ENCODE results near the gene PTHLH.

Gene PTHLH

DNA sequence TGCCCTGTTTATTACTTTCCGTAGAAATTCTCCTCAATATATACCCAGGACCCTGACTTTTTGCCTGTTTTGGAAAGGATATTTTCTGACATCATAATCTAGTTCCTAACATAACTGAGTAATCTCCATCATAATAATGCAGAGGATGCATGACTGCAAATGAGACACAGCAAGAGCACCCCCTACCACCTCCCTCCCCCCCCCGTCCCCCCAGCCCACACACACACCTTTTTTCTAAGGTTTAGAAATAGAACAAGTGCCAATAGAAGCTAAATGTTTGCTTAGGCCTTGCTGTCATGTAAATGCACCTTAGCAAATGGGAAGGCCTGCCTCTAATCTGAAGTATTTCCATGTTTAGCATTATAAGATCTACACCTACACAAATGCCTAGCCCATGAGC is at the start of gene PTHLH:
Gene PTHLH (minus strand): TSS at position 13 of the 400 bp plus-strand sequence. CDS start 3,239 bp downstream, outside the sequence.
- H3K36me3 ChIP-seq (ENCODE audit: control insufficient read depth, insufficient read depth, low read length): no peaks in the 10 kb centered on the region
- no peaks in the 10 kb centered on the region for H3K4me1 ChIP-seq (ENCODE audit: control insufficient read depth, insufficient read depth, low read length)
- H3K27me3 ChIP-seq (ENCODE audit: control insufficient read depth, insufficient read depth, low read length): peaks cover 15% of the 10 kb centered on the region
- peak within 1 kb of the TSS; percentile 65 for H3K4me3 ChIP-seq (ENCODE audit: low read length)
- no peak within 1 kb of the TSS for H3K9ac ChIP-seq (ENCODE audit: low read length)
- no peak within 1 kb of the TSS for H3K27ac ChIP-seq (ENCODE audit: low read depth, low read length)

DNA sequence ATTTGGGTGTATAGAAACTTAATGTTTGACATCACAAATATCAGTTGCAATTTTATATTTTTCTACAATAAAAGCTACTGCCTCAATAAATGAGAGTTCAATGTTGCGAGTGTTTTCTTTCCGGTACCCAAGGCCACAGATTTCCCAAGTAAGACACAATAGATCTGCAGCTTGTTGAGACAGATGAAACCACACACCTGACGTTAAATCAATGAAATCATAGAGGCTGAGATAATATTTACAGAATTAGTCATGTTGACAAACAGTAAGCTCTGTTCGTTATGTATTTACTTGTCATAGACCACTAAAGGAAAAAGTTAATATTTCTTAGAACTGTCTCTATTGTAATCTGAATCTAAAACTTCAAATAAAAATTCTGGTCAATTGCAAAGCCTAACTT is 49.2 kb upstream of the PTHLH start:
- Histone ChIP-seq H3K27me3 (ENCODE audit: control insufficient read depth, insufficient read depth, low read length) (no peaks in the 10 kb centered on the region), H3K4me1 (ENCODE audit: control insufficient read depth, insufficient read depth, low read length) (no peaks in the 10 kb centered on the region), H3K36me3 (ENCODE audit: control insufficient read depth, insufficient read depth, low read length) (no peaks in the 10 kb centered on the region), H3K4me3 (ENCODE audit: low read length) (no peak overlapping the region), H3K27ac (ENCODE audit: low read depth, low read length) (no peak overlapping the region), H3K9ac (ENCODE audit: low read length) (no peak overlapping the region)

DNA sequence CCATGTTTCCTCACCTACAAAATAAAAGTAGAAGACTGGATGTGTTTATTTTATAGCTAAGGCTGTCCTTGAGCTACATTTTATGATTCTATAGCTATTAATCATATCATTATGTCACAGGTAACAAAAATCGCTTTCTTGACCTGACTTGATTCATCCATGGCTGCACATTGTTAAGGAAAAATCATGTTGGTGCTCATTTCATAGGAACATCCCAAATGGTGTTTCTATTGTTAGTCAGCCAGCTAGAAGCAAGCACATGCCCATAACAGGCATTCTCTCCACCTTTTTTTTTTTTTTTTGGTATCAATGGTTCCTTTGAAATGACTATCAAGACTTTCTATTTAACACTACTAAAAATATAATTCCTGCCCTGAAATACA is 45.3 kb upstream of the PTHLH start:
- Histone ChIP-seq H3K9ac (ENCODE audit: low read length) (no peak overlapping the region), H3K4me1 (ENCODE audit: control insufficient read depth, insufficient read depth, low read length) (no peaks in the 10 kb centered on the region), H3K36me3 (ENCODE audit: control insufficient read depth, insufficient read depth, low read length) (no peaks in the 10 kb centered on the region), H3K27ac (ENCODE audit: low read depth, low read length) (no peak overlapping the region), H3K27me3 (ENCODE audit: control insufficient read depth, insufficient read depth, low read length) (no peaks in the 10 kb centered on the region), H3K4me3 (ENCODE audit: low read length) (no peak overlapping the region)

DNA sequence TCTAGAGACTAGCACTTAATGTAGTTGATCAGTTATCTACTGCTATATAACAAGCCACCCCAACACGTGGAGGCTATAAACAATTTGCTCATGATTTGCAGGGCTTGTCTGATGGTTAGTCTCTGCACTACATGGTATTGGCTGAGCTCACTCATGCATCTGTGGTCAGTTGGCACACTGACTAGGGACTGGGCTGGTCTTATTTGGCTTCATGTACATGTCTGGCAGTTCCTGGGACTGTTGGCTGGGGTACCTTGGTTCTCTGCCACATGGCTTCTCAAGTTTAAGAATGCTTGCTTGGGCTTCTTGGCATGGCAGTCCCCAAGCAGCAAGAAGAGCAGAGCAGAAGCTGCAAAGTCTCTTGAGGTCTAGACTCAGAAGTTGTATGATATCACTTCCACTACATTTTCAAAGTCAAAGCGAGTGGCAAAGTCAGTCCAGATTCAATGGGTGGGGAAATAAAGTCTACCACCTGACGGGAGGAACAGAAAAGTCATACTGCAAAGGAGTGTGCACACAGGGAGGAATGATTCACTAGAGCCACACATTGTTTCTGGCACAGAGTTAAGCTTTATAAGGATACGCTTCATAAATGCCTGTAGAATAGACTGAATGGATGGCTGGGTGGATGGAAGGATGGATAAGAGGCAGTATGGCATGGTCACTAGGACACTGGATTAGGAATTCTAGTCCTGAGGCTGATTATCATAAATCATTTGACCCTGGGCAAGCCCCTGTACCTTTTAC is 44.8 kb upstream of the PTHLH start:
- Histone ChIP-seq H3K27me3 (ENCODE audit: control insufficient read depth, insufficient read depth, low read length) (no peaks in the 10 kb centered on the region), H3K9ac (ENCODE audit: low read length) (no peak overlapping the region), H3K4me1 (ENCODE audit: control insufficient read depth, insufficient read depth, low read length) (no peaks in the 10 kb centered on the region), H3K36me3 (ENCODE audit: control insufficient read depth, insufficient read depth, low read length) (no peaks in the 10 kb centered on the region), H3K4me3 (ENCODE audit: low read length) (no peak overlapping the region), H3K27ac (ENCODE audit: low read depth, low read length) (no peak overlapping the region)

DNA sequence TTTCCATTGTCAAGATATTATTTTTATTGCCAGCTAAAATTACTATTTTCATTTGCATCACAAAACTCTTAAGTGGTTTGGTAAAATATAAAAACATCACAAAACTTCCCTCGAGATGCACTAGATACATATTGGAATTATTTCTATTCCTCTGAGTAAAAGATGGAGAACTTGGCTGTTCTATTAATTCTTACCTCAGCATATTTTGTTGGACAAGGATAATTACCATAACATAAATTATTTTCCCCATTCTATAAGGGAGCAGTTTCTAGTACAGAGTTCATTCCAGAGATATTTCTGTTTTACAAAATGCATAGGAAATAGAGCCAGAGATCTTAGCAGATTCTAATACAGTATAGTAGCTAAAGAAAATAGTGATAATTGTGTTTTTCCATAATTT is 42.6 kb upstream of the PTHLH start:
- Histone ChIP-seq H3K4me3 (ENCODE audit: low read length) (no peak overlapping the region), H3K36me3 (ENCODE audit: control insufficient read depth, insufficient read depth, low read length) (no peaks in the 10 kb centered on the region), H3K27me3 (ENCODE audit: control insufficient read depth, insufficient read depth, low read length) (no peaks in the 10 kb centered on the region), H3K4me1 (ENCODE audit: control insufficient read depth, insufficient read depth, low read length) (no peaks in the 10 kb centered on the region), H3K27ac (ENCODE audit: low read depth, low read length) (no peak overlapping the region), H3K9ac (ENCODE audit: low read length) (no peak overlapping the region)

DNA sequence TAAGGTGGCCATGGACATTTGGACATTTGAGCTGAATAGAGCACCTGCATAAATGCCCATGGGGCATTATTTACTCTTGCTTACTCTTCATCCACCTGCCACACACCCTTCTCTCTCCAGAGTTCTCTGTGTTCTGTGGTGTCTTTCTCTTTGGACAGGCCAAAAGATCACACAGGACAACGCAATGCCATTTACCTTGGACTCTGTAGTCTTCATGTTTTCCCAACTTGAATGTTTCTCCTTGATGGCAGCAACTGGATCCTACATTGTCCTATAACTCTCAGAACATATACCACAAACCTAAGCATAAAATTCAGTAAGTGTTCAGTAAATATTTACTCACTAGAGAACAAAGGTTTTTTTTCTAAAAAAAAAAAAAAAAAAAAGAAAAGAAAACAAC is 41.7 kb upstream of the PTHLH start:
- H3K4me3 ChIP-seq (ENCODE audit: low read length): no peak overlapping the region
- no peak overlapping the region for H3K9ac ChIP-seq (ENCODE audit: low read length)
- no peak overlapping the region for H3K27ac ChIP-seq (ENCODE audit: low read depth, low read length)
- no peaks in the 10 kb centered on the region for H3K27me3 ChIP-seq (ENCODE audit: control insufficient read depth, insufficient read depth, low read length)
- H3K4me1 ChIP-seq (ENCODE audit: control insufficient read depth, insufficient read depth, low read length): no peaks in the 10 kb centered on the region
- H3K36me3 ChIP-seq (ENCODE audit: control insufficient read depth, insufficient read depth, low read length): no peaks in the 10 kb centered on the region

DNA sequence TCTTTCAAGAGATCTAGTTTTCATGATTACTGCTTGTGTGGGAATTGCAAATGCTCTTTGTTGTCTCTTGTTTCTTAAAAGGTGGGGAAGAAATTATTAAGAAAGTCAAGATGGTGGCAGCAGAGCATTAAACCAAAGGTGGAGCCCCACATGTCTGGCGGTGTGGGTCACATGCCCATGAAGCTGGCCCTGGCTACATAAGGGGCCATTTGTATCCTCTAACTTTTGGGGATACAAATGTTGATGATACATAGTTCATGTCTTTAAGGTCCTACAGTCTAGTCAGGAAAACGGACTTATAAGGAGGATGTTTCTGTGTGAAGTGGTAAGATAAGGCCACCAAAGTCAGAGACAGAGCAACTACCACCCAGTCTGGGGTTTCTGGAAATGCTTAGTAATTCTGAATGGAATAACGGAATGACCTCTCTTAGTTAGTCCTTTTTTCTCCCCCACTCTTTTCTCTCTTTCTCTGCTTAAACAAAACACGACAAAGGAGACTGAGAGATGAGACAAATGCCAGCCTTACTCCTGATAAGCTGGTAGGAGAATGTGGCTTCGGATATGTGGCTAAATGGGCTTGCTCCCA is 39.9 kb upstream of the PTHLH start:
- Histone ChIP-seq H3K27ac (ENCODE audit: low read depth, low read length) (no peak overlapping the region), H3K36me3 (ENCODE audit: control insufficient read depth, insufficient read depth, low read length) (no peaks in the 10 kb centered on the region), H3K4me3 (ENCODE audit: low read length) (no peak overlapping the region), H3K9ac (ENCODE audit: low read length) (no peak overlapping the region), H3K4me1 (ENCODE audit: control insufficient read depth, insufficient read depth, low read length) (no peaks in the 10 kb centered on the region), H3K27me3 (ENCODE audit: control insufficient read depth, insufficient read depth, low read length) (no peaks in the 10 kb centered on the region)

DNA sequence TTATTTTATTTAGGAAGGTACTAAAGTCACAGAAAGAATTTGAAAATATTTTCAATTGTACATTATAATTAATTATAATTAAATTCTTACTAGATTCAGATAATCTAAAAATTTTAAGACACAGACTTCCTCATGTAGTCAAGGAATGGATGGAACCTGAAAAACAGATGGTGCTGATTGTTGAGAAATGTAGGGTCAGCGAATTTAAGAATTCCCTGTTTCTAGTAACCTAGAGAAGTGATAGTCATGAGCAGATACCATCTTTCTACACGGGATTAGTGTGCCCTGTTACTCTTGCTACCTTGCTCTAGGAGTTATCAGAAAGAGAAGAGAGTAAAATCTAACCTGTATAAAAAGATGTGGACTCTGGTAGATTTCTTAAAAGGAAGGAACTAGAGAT is 37.5 kb upstream of the PTHLH start:
- no peaks in the 10 kb centered on the region for H3K27me3 ChIP-seq (ENCODE audit: control insufficient read depth, insufficient read depth, low read length)
- no peaks in the 10 kb centered on the region for H3K4me1 ChIP-seq (ENCODE audit: control insufficient read depth, insufficient read depth, low read length)
- no peak overlapping the region for H3K27ac ChIP-seq (ENCODE audit: low read depth, low read length)
- no peaks in the 10 kb centered on the region for H3K36me3 ChIP-seq (ENCODE audit: control insufficient read depth, insufficient read depth, low read length)
- no peak overlapping the region for H3K9ac ChIP-seq (ENCODE audit: low read length)
- no peak overlapping the region for H3K4me3 ChIP-seq (ENCODE audit: low read length)

DNA sequence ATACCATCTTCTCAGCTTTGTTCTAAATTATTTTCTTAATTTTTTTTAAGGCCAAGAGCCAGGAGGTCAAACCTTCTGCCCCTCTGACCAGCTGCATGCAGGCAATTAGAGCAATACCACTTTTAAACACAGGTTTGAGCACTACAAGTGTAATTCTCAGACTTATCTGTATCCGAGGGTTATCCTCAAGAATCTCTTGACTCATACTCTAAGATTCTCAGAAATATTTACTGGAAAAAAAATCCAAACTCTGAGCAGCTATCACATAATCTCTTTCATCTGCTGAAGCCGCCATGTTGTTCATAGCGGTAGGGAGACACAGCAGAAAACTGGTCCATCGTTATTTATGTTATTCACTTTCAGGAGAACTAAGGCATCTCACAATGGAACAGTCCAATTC is 27.4 kb upstream of the PTHLH start:
- Histone ChIP-seq H3K36me3 (ENCODE audit: control insufficient read depth, insufficient read depth, low read length) (no peaks in the 10 kb centered on the region), H3K9ac (ENCODE audit: low read length) (no peak overlapping the region), H3K4me3 (ENCODE audit: low read length) (no peak overlapping the region), H3K27ac (ENCODE audit: low read depth, low read length) (no peak overlapping the region), H3K4me1 (ENCODE audit: control insufficient read depth, insufficient read depth, low read length) (no peaks in the 10 kb centered on the region), H3K27me3 (ENCODE audit: control insufficient read depth, insufficient read depth, low read length) (no peaks in the 10 kb centered on the region)

DNA sequence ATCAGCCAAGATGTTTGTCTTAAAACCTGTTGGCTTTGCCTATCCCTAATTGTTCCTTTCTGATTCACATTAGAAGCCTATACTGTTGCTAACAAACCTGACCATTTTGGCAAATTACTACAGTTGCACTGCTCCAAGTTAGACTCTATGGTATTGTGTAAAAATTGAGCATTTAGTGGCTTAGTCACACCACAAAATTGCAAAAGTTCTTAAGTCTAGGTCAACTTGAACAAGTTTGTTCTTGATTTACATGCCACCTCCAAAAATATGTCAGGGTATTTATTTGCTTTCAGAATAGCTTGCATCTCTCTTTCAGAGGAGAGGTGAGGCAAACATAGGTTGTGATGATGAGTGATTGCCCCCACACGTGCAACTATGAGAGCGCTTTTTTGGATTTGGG is 27.0 kb upstream of the PTHLH start:
- Histone ChIP-seq H3K4me3 (ENCODE audit: low read length) (no peak overlapping the region), H3K27ac (ENCODE audit: low read depth, low read length) (no peak overlapping the region), H3K9ac (ENCODE audit: low read length) (no peak overlapping the region), H3K27me3 (ENCODE audit: control insufficient read depth, insufficient read depth, low read length) (no peaks in the 10 kb centered on the region), H3K36me3 (ENCODE audit: control insufficient read depth, insufficient read depth, low read length) (no peaks in the 10 kb centered on the region), H3K4me1 (ENCODE audit: control insufficient read depth, insufficient read depth, low read length) (no peaks in the 10 kb centered on the region)

DNA sequence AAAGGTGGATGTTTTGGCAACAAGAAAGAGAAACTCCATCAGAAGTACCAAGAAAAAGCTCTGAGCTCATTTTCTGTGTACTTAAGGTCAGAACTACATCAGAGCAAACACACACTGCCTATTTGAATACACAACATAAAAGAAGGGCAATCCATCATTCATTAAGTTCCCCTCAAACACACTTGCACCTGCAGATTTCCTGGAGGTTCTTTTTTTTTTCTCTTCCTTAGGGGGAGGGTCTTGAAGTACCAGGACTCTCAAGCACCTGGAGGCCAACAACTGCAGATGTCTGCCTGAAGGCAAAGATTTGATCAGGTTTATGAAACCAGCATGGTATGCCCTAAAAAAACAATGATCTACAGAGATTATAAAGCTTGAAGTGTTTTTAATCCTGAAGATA is 26.1 kb upstream of the PTHLH start:
- H3K27ac ChIP-seq (ENCODE audit: low read depth, low read length): no peak overlapping the region
- H3K9ac ChIP-seq (ENCODE audit: low read length): no peak overlapping the region
- H3K36me3 ChIP-seq (ENCODE audit: control insufficient read depth, insufficient read depth, low read length): no peaks in the 10 kb centered on the region
- H3K4me3 ChIP-seq (ENCODE audit: low read length): no peak overlapping the region
- no peaks in the 10 kb centered on the region for H3K27me3 ChIP-seq (ENCODE audit: control insufficient read depth, insufficient read depth, low read length)
- no peaks in the 10 kb centered on the region for H3K4me1 ChIP-seq (ENCODE audit: control insufficient read depth, insufficient read depth, low read length)

DNA sequence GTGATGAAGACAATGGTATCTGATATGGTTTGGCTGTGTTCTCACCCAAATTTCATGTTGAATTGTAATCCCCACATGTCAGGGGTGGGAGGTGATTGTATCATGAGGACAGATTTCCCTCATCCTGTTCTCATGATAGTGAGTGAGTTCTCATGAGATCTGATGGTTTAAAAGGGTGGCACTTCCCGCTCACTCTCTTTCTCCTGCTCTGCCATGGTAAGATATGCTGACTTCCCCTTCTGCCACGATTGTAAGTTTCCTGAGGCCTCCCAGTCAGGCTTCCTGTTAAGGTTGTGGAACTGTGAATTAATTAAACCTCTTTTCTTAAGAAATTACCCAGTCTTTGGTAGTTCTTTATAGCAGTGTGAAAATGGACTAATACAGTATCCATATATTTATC is 25.6 kb upstream of the PTHLH start:
- no peak overlapping the region for H3K4me3 ChIP-seq (ENCODE audit: low read length)
- H3K36me3 ChIP-seq (ENCODE audit: control insufficient read depth, insufficient read depth, low read length): no peaks in the 10 kb centered on the region
- H3K4me1 ChIP-seq (ENCODE audit: control insufficient read depth, insufficient read depth, low read length): no peaks in the 10 kb centered on the region
- no peak overlapping the region for H3K27ac ChIP-seq (ENCODE audit: low read depth, low read length)
- no peaks in the 10 kb centered on the region for H3K27me3 ChIP-seq (ENCODE audit: control insufficient read depth, insufficient read depth, low read length)
- no peak overlapping the region for H3K9ac ChIP-seq (ENCODE audit: low read length)

DNA sequence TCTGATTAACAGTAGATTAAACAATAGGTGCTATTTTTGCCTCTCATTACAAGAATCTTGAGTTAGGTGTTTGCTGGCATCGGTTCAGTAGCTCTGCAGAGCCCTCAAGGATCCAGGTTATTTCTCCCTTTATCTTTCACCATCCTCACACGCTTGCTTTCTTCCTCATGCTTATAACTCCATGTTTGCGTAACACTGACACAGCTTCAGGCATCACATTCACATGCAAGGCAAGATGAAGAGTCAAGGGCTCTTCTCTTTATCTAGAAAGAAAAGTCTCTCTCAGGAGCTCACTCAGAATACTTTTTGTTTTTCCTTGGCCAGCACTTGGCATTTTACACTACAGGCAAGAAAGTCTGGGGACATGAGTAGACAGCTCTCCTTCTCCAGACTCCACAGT is 24.2 kb upstream of the PTHLH start:
- Histone ChIP-seq H3K9ac (ENCODE audit: low read length) (no peak overlapping the region), H3K4me3 (ENCODE audit: low read length) (no peak overlapping the region), H3K4me1 (ENCODE audit: control insufficient read depth, insufficient read depth, low read length) (no peaks in the 10 kb centered on the region), H3K36me3 (ENCODE audit: control insufficient read depth, insufficient read depth, low read length) (no peaks in the 10 kb centered on the region), H3K27me3 (ENCODE audit: control insufficient read depth, insufficient read depth, low read length) (no peaks in the 10 kb centered on the region), H3K27ac (ENCODE audit: low read depth, low read length) (no peak overlapping the region)
